H1 (cell line): Measurements from ENCODE around the gene SPCS1. TPM values are rescaled to one million over a fixed set of nuclear protein-coding genes. Genes with fewer than 3 reads are reported as not detected.

Experiments
- CTCF ChIA-PET: fragments of 300-600 bp; sonication (Branson Sonifier 250); formaldehyde crosslinking; loops from one replicate; lab custom pipeline; 2021; ENCODE audit not compliant: partially characterized antibody; lab: Charles Lee
- POLR2A ChIA-PET: fragments of 300-600 bp; sonication (Branson Sonifier 250); formaldehyde crosslinking; loops from one replicate; lab custom pipeline; 2021; ENCODE audit warnings: inconsistent platforms; ENCODE audit not compliant: partially characterized antibody; lab: Charles Lee
- DNase-seq, 2 experiments: peaks; one replicate each; pipeline versions ENCODE4 v3.0.0 to v3.0.0-alpha.2; 2010 to 2022; ENCODE audit warnings: low spot score in 2 of 2, low read depth in 1 of 2, mixed read lengths in 1 of 2
- FAIRE-seq: peaks from 2 replicates; lab custom pipeline; 2011; peaks lifted over from hg19 to GRCh38; lab: Jason Lieb, UNC
- H2AFZ ChIP-seq: 2 replicates; pipeline ENCODE4 v1.8.1; 2012; ENCODE audit warnings: low read length, inconsistent platforms
- H2AK5ac ChIP-seq: 2 replicates; pipeline ENCODE4 v1.6.1; 2013; ENCODE audit warnings: low read depth, low read length
- H2BK120ac ChIP-seq: replicated peaks from 2 replicates; pipeline ENCODE3; 2013; ENCODE audit warnings: low read depth, low read length, inconsistent platforms
- H2BK12ac ChIP-seq: 2 replicates; pipeline ENCODE4 v1.6.1; 2013; ENCODE audit warnings: low read depth, low read length
- H2BK15ac ChIP-seq: 2 replicates; pipeline ENCODE4 v1.6.1; 2013; ENCODE audit warnings: low read length
- H2BK20ac ChIP-seq: 2 replicates; pipeline ENCODE4 v1.6.1; 2013; ENCODE audit warnings: low read length
- H2BK5ac ChIP-seq: 2 replicates; pipeline ENCODE4 v1.6.1; 2013; ENCODE audit warnings: low read depth, low read length
- H3K14ac ChIP-seq: 2 replicates; pipeline ENCODE4 v1.6.1; 2013; ENCODE audit warnings: inconsistent platforms; ENCODE audit not compliant: insufficient read length
- H3K18ac ChIP-seq: 2 replicates; pipeline ENCODE4 v1.6.1; 2013; ENCODE audit warnings: low read length; ENCODE audit errors: extremely low read depth
- H3K23ac ChIP-seq: 2 replicates; pipeline ENCODE4 v1.6.1; 2013; ENCODE audit warnings: inconsistent platforms; ENCODE audit not compliant: insufficient read length
- H3K23me2 ChIP-seq: 2 replicates; pipeline ENCODE4 v1.6.1; 2013; ENCODE audit warnings: low read depth, low read length
- H3K27ac ChIP-seq: 2 replicates; pipeline ENCODE4 v1.6.1; 2011; ENCODE audit warnings: low read depth, low read length, inconsistent platforms
- H3K27me3 ChIP-seq, 4 experiments: replicated peaks in 1 of 4; 1 replicate in 1 of 4; 2 replicates in 3 of 4; pipeline versions ENCODE4 v1.6.1 to v1.8.1; 2011 to 2013; ENCODE audit warnings: low read length in 3 of 4, mild to moderate bottlenecking in 3 of 4, inconsistent platforms in 2 of 4, mixed read lengths in 2 of 4, moderate library complexity in 1 of 4; ENCODE audit not compliant: control insufficient read depth in 3 of 4, insufficient read depth in 3 of 4; ENCODE audit errors: extremely low read depth in 1 of 4
- H3K36me3 ChIP-seq, 4 experiments: 2 replicates each; pipeline versions ENCODE4 v1.6.1 to v1.8.1; 2011 to 2013; ENCODE audit warnings: mild to moderate bottlenecking in 4 of 4, low read length in 3 of 4, moderate library complexity in 2 of 4, control low read depth in 1 of 4, inconsistent platforms in 1 of 4; ENCODE audit not compliant: insufficient read depth in 4 of 4, control insufficient read depth in 2 of 4
- H3K4ac ChIP-seq: replicated peaks from 2 replicates; pipeline ENCODE3; 2013; ENCODE audit warnings: low read length, low read depth, mixed read lengths, inconsistent platforms; ENCODE audit not compliant: insufficient read length
- H3K4me1 ChIP-seq, 4 experiments: replicated peaks in 1 of 4; 1 replicate in 1 of 4; 2 replicates in 3 of 4; pipeline versions ENCODE4 v1.6.1 to v1.8.1; 2011 to 2013; ENCODE audit warnings: low read length in 3 of 4, inconsistent platforms in 2 of 4, mixed read lengths in 1 of 4; ENCODE audit not compliant: insufficient read depth in 4 of 4, control insufficient read depth in 3 of 4
- H3K4me2 ChIP-seq, 2 experiments: 2 replicates each; pipeline versions ENCODE4 v1.6.1 to v1.8.1; 2011 to 2013; ENCODE audit warnings: low read depth in 2 of 2, low read length in 2 of 2, control low read depth in 1 of 2, inconsistent platforms in 1 of 2, mild to moderate bottlenecking in 1 of 2; ENCODE audit not compliant: insufficient read depth in 1 of 2
- H3K4me3 ChIP-seq, 4 experiments: fragments of 200-600, 300-600 bp in 1 of 4; sonication (generic), shearing (Covaris generic), sonication (Bioruptor Twin) in 1 of 4; 2 replicates each; pipeline versions ENCODE4 v1.5.1 to v1.8.1; 2011 to 2016; ENCODE audit warnings: low read length in 4 of 4, low read depth in 3 of 4, control low read depth in 2 of 4, inconsistent platforms in 2 of 4, mild to moderate bottlenecking in 2 of 4, mixed read lengths in 1 of 4, moderate library complexity in 1 of 4; ENCODE audit not compliant: insufficient read depth in 2 of 4; ENCODE audit errors: extremely low read depth in 1 of 4
- H3K56ac ChIP-seq: replicated peaks from 2 replicates; pipeline ENCODE3; 2013; ENCODE audit warnings: low read depth, mild to moderate bottlenecking, mixed read lengths, low read length, inconsistent platforms; ENCODE audit not compliant: insufficient read length
- H3K79me1 ChIP-seq: 2 replicates; pipeline ENCODE4 v1.6.1; 2013; ENCODE audit warnings: low read depth, low read length, control low read depth
- H3K79me2 ChIP-seq, 2 experiments: 2 replicates each; pipeline versions ENCODE4 v1.6.1 to v1.8.1; 2012 to 2013; ENCODE audit warnings: low read length in 2 of 2, mild to moderate bottlenecking in 2 of 2, inconsistent platforms in 1 of 2; ENCODE audit not compliant: insufficient read depth in 2 of 2, control insufficient read depth in 1 of 2
- H3K9ac ChIP-seq, 4 experiments: replicated peaks in 1 of 4; 1 replicate in 1 of 4; 2 replicates in 3 of 4; pipeline versions ENCODE4 v1.6.1 to v1.8.1; 2011 to 2013; ENCODE audit warnings: low read depth in 3 of 4, low read length in 3 of 4, control low read depth in 2 of 4, mild to moderate bottlenecking in 2 of 4, moderate library complexity in 2 of 4, inconsistent platforms in 1 of 4; ENCODE audit errors: extremely low read depth in 1 of 4
- H3K9me3 ChIP-seq, 2 experiments: 2 replicates each; pipeline versions ENCODE4 v1.6.1 to v1.8.1; 2012 to 2013; ENCODE audit warnings: mild to moderate bottlenecking in 2 of 2, moderate library complexity in 2 of 2, control low read depth in 1 of 2, inconsistent platforms in 1 of 2, low read depth in 1 of 2, low read length in 1 of 2, mixed read lengths in 1 of 2; ENCODE audit not compliant: insufficient read depth in 2 of 2
- H4K20me1 ChIP-seq, 2 experiments: replicated peaks in 1 of 2; 2 replicates each; pipeline versions ENCODE3 to v1.8.1; 2011 to 2013; ENCODE audit warnings: inconsistent platforms in 2 of 2, low read length in 2 of 2, mild to moderate bottlenecking in 1 of 2; ENCODE audit not compliant: insufficient read depth in 2 of 2, control insufficient read depth in 1 of 2
- H4K5ac ChIP-seq: 2 replicates; pipeline ENCODE4 v1.6.1; 2013; ENCODE audit warnings: low read length, low read depth, mixed read lengths, inconsistent platforms; ENCODE audit not compliant: insufficient read length
- H4K8ac ChIP-seq: 2 replicates; pipeline ENCODE4 v1.8.0; 2013; ENCODE audit warnings: mild to moderate bottlenecking, moderate library complexity, low read length, inconsistent platforms; ENCODE audit not compliant: insufficient read depth; ENCODE audit errors: extremely low read depth
- H4K91ac ChIP-seq: replicated peaks from 2 replicates; pipeline ENCODE3; 2013; ENCODE audit warnings: low read length, mixed read lengths, inconsistent platforms; ENCODE audit not compliant: insufficient read length
- CHD2 ChIP-seq: IDR thresholded peaks from 2 replicates; pipeline ENCODE4 v1.6.1; 2012; ENCODE audit warnings: low read length, improper control_type of control experiment
- CTBP2 ChIP-seq: IDR thresholded peaks from 2 replicates; pipeline ENCODE4 v1.7.0; 2011; ENCODE audit warnings: borderline replicate concordance, mild to moderate bottlenecking, moderate library complexity, mixed read lengths, low read length; ENCODE audit not compliant: insufficient read depth, insufficient read length
- GABPA ChIP-seq: IDR thresholded peaks from 2 replicates; pipeline ENCODE4 v1.6.1; 2011; ENCODE audit warnings: mild to moderate bottlenecking, low read length, moderate library complexity, borderline replicate concordance; ENCODE audit not compliant: insufficient read depth
- HDAC6 ChIP-seq: IDR thresholded peaks from one replicate; pipeline ENCODE4 v1.7.1; 2012; ENCODE audit warnings: low read depth, mild to moderate bottlenecking, inconsistent platforms, low read length, moderate library complexity
- KDM1A ChIP-seq: fragments of 200-600, 300-600 bp; sonication (generic); IDR thresholded peaks from 2 replicates; pipeline ENCODE4 v1.7.1; 2016; ENCODE audit warnings: mild to moderate bottlenecking, low read length, borderline replicate concordance
- PHF8 ChIP-seq: fragments of 200-600 bp; sonication (generic); conservative IDR thresholded peaks from 2 replicates; pipeline ENCODE4 v1.7.1; 2012; ENCODE audit warnings: low read depth, mild to moderate bottlenecking, inconsistent platforms, low read length, moderate library complexity
- SP1 ChIP-seq: IDR thresholded peaks from 2 replicates; pipeline ENCODE4 v1.6.1; 2011; ENCODE audit warnings: low read depth, low read length
- TBP ChIP-seq: IDR thresholded peaks from 2 replicates; pipeline ENCODE4 v1.6.1; 2011; ENCODE audit warnings: low read depth, low read length, improper control_type of control experiment
- WGBS, 2 experiments: shearing (Covaris generic) in 1 of 2; methylation state at CpG; one replicate each; pipeline versions ENCODE4 v1.1.6 to v1.1.7; 2013 to 2015; ENCODE audit warnings: low lambda C conversion rate in 2 of 2, mixed read lengths in 2 of 2, inconsistent platforms in 1 of 2, low coverage in 1 of 2, missing lambda C conversion rate in 1 of 2; ENCODE audit not compliant: insufficient replicate concordance in 2 of 2, insufficient coverage in 1 of 2, insufficient read length in 1 of 2; ENCODE audit errors: extremely low coverage in 1 of 2, missing lambda C conversion rate in 1 of 2; 5-methylcytosine and 5-hydroxymethylcytosine counted together
- polyA plus RNA-seq, 7 experiments: library from polyadenylated mRNA; depleted of rRNA in 3 of 7; stranded (reverse) in 5 of 7; unstranded in 2 of 7; fragments of >200 nt in 5 of 7; fragments of 200-250 nt in 2 of 7; gene quantifications; 1 replicate in 5 of 7; 2 replicates in 1 of 7; 4 replicates in 1 of 7; pipeline versions ENCODE4 v1.2.1 to v1.2.3, GENCODE V29; 2011 to 2013; ENCODE audit warnings: missing spikeins in 2 of 7, mixed read lengths in 2 of 7
- total RNA-seq: library from RNA; stranded (reverse); fragmentation: NEBNext Ultra II Directional; extraction: Animal tissue kit (Norgen Biotek cat#: 25700); gene quantifications from 2 replicates; pipeline ENCODE4 v1.2.1, GENCODE V29; 2021

SPCS1 gene
- total and polyA plus RNA-seq, 2 of the 8 experiments (the other 6 are each of a cell fraction or from before 2014, with no cell fraction given): 104 to 191 TPM

- H3K4ac ChIP-seq: no peak overlapping the region
- H2BK12ac ChIP-seq: no peak overlapping the region
- no peak overlapping the region for H3K18ac ChIP-seq
- no peak overlapping the region for H3K56ac ChIP-seq
- H3K79me1 ChIP-seq: no peaks in the 10 kb centered on the region; the same call in none of the 2 replicates
- CTCF ChIA-PET: interaction anchor here (0.7 to 2.2 kb wide), 6 partner anchors 9 to 106 kb away, joined by 3 to 9 read pairs (median 4); no protein-coding TSS in a partner anchor
- 0 out of 2 replicates have a peak overlapping the region, but pooled peaks have one; percentile 7 for H3K27ac ChIP-seq
- POLR2A ChIA-PET: interaction anchor here (0.7 to 8.9 kb wide), 4 partner anchors 10 to 65 kb away, joined by 3 to 106 read pairs (median 22); partner anchors contain the start of genes GLT8D1, GNL3, PBRM1 and SPCS1
- no peak for FAIRE-seq
- H3K4me1 ChIP-seq: peaks cover 0 to 5% (median 2%) of the 10 kb centered on the region in 4 experiments; a peak in 4 of 7 replicates
- peak overlapping the region in 1 of 2 experiments; percentile 72; a peak in 1 of 4 replicates for H3K4me2 ChIP-seq
- peaks cover 0 to 7% (median 0%) of the 10 kb centered on the region in 4 experiments; a peak in 2 of 8 replicates for H3K36me3 ChIP-seq
- H2BK15ac ChIP-seq: no peak overlapping the region
- H4K91ac ChIP-seq: no peak overlapping the region
- peak overlapping the region; percentile 18; the same call in 1 of the 2 replicates for H4K8ac ChIP-seq
- no peak overlapping the region for H2BK120ac ChIP-seq
- 0 out of 2 replicates have a peak overlapping the region, but pooled peaks have one; percentile 82 for H2AK5ac ChIP-seq
- peaks cover 4% of the 10 kb centered on the region; the same call in 1 of the 2 replicates for H3K23me2 ChIP-seq
- DNase-seq: no peak
- no peak overlapping the region for H3K9ac ChIP-seq
- H4K5ac ChIP-seq: no peak overlapping the region
- TF ChIP-seq CHD2 (no peak), TBP (no peak), CTBP2 (no peak), KDM1A (no peak), HDAC6 (no peak), GABPA (no peak), PHF8 (no peak), SP1 (no peak)
- TF ChIP-seq, all 59 proteins: peak for 0
- H3K23ac ChIP-seq: no peak overlapping the region
- H4K20me1 ChIP-seq: peaks cover 0 to 4% of the 10 kb centered on the region in 2 experiments
- no peak overlapping the region for H2AFZ ChIP-seq
- no peaks in the 10 kb centered on the region for H3K27me3 ChIP-seq
- WGBS, 2 experiments: 93% methylated on average over 11 of the region's 11 CpGs; no CpG with 5 or more reads in 1 of the 2 experiments
- no peak overlapping the region for H3K14ac ChIP-seq
- no peak overlapping the region for H3K4me3 ChIP-seq
- no peaks in the 10 kb centered on the region for H3K9me3 ChIP-seq
- H3K79me2 ChIP-seq: no peaks in the 10 kb centered on the region
- H2BK20ac ChIP-seq: no peak overlapping the region
- H2BK5ac ChIP-seq: no peak overlapping the region
Measured at GRCh38 chr3:52715714-52716305, 9.9 kb downstream of the SPCS1 start.
